Amniotic stem cell (primary cell): ENCODE results near the gene HACD3.
"Not testable (repeated sequence)": the region's sequence is repeated elsewhere in the genome, so short reads cannot be mapped to it uniquely, and the experiment has no call there.

Source experiments
- DNase-seq: peaks from one replicate; lab custom pipeline; 2025; lab: John Stamatoyannopoulos, UW

Gene HACD3

GRCh38 chr15:65603134-65603533 is 72.9 kb downstream of the HACD3 start:
- no peak for DNase-seq

- no peak for DNase-seq
Observed at GRCh38 chr15:65603559-65603958, 73.3 kb downstream of the HACD3 start.

GRCh38 chr15:65610871-65611718 is 80.8 kb downstream of the HACD3 start, which contains the start of gene INTS14:
INTS14 (minus strand) TSS chr15:65611131; CDS start chr15:65607380, 3,751 bp downstream.
- peak; percentile 97 for DNase-seq

GRCh38 chr15:65611888-65612615 is 81.8 kb downstream of the HACD3 start:
- DNase-seq = no peak

- DNase-seq = no peak
Observed at GRCh38 chr15:65612616-65612946, 82.3 kb downstream of the HACD3 start.

- no peak for DNase-seq
Observed at GRCh38 chr15:65612949-65613744, 82.9 kb downstream of the HACD3 start.

GRCh38 chr15:65615887-65616286 is 85.6 kb downstream of the HACD3 start:
- DNase-seq = not testable (repeated sequence)

- DNase-seq = no peak
Observed at GRCh38 chr15:65618560-65619109, 88.4 kb downstream of the HACD3 start.

GRCh38 chr15:65619626-65620290 is 89.5 kb downstream of the HACD3 start:
- no peak for DNase-seq

- no peak for DNase-seq
Observed at GRCh38 chr15:65620833-65621232, 90.6 kb downstream of the HACD3 start.

- no peak for DNase-seq
Observed at GRCh38 chr15:65621638-65622037, 91.4 kb downstream of the HACD3 start, which contains the start of gene SLC24A1. SLC24A1 (plus strand) TSS chr15:65621938; CDS start chr15:65624081, 2,143 bp downstream.

GRCh38 chr15:65623103-65623502 is 92.8 kb downstream of the HACD3 start:
- DNase-seq = no peak

GRCh38 chr15:65626856-65627255 is 96.6 kb downstream of the HACD3 start:
- no peak for DNase-seq
